Fibroblast of lung (primary cell): ENCODE measurements around the gene ECSIT. TPM values are rescaled to one million over a fixed set of nuclear protein-coding genes. Genes with fewer than 3 reads are reported as not detected.

ENCODE experiments used
- DNase-seq, 2 donors: peaks; one replicate each; pipeline versions ENCODE4 v3.0.0 to v3.0.0-alpha.2; 2010; ENCODE audit warnings: low read depth in 2 of 2
- H2AFZ ChIP-seq: 2 replicates; pipeline ENCODE4 v1.5.1; 2012; ENCODE audit warnings: low read length, control low read depth, inconsistent platforms
- H3K27ac ChIP-seq: 2 replicates; pipeline ENCODE4 v1.5.1; 2011; ENCODE audit warnings: low read length, control low read depth; ENCODE audit not compliant: insufficient read depth
- H3K27me3 ChIP-seq: 2 replicates; pipeline ENCODE4 v1.5.1; 2011; ENCODE audit warnings: mild to moderate bottlenecking, low read length; ENCODE audit not compliant: control insufficient read depth, insufficient read depth
- H3K36me3 ChIP-seq: 2 replicates; pipeline ENCODE4 v1.5.1; 2011; ENCODE audit warnings: low read length; ENCODE audit not compliant: control insufficient read depth, insufficient read depth
- H3K4me1 ChIP-seq: 2 replicates; pipeline ENCODE4 v1.5.1; 2011; ENCODE audit warnings: low read length; ENCODE audit not compliant: control insufficient read depth, insufficient read depth; ENCODE audit errors: extremely low read depth
- H3K4me2 ChIP-seq: 2 replicates; pipeline ENCODE4 v1.5.1; 2011; ENCODE audit warnings: low read length, control low read depth; ENCODE audit not compliant: insufficient read depth; ENCODE audit errors: extremely low read depth
- H3K4me3 ChIP-seq, 4 experiments: fragments of 200-600 bp in 1 of 4; sonication (generic) in 1 of 4; replicated peaks in 1 of 4; 2 replicates each; pipeline ENCODE4 v1.5.1; 2011 to 2016; ENCODE audit warnings: low read length in 4 of 4, low read depth in 3 of 4, mild to moderate bottlenecking in 3 of 4, control low read depth in 2 of 4, inconsistent platforms in 1 of 4, mixed read lengths in 1 of 4; ENCODE audit not compliant: insufficient read depth in 1 of 4; ENCODE audit errors: control extremely low read depth in 1 of 4
- H3K79me2 ChIP-seq: 2 replicates; pipeline ENCODE4 v1.5.1; 2012; ENCODE audit warnings: mild to moderate bottlenecking, low read length, inconsistent platforms; ENCODE audit not compliant: control insufficient read depth, insufficient read depth
- H3K9ac ChIP-seq: 2 replicates; pipeline ENCODE4 v1.5.1; 2011; ENCODE audit warnings: mild to moderate bottlenecking, low read length, control low read depth; ENCODE audit not compliant: insufficient read depth
- H3K9me3 ChIP-seq: 2 replicates; pipeline ENCODE4 v1.5.1; 2012; ENCODE audit warnings: low read depth, low read length; ENCODE audit not compliant: control insufficient read depth, insufficient read depth
- H4K20me1 ChIP-seq: 2 replicates; pipeline ENCODE4 v1.5.1; 2011; ENCODE audit warnings: low read length; ENCODE audit not compliant: control insufficient read depth, insufficient read depth; ENCODE audit errors: extremely low read depth
- CTCF ChIP-seq, 2 donors: IDR thresholded peaks in 1 of 2; conservative IDR thresholded peaks in 1 of 2; 1 replicate in 1 of 2; 2 replicates in 1 of 2; pipeline ENCODE4 v1.5.1; 2011 to 2012; ENCODE audit warnings: low read length in 2 of 2, control low read depth in 1 of 2, inconsistent platforms in 1 of 2, low read depth in 1 of 2, mild to moderate bottlenecking in 1 of 2
- EZH2 ChIP-seq: IDR thresholded peaks from 2 replicates; pipeline ENCODE4 v1.5.1; 2012; ENCODE audit warnings: low read length, control low read depth, mild to moderate bottlenecking; ENCODE audit errors: missing control alignments
- polyA plus RNA-seq, 2 donors: library from polyadenylated mRNA; depleted of rRNA in 1 of 2; stranded (reverse) in 1 of 2; unstranded in 1 of 2; fragments of >200 nt; gene quantifications; 2 replicates each; pipeline ENCODE4 v1.2.1, GENCODE V29; 2011 to 2012; ENCODE audit warnings: missing spikeins in 1 of 2
- total RNA-seq: library from RNA; depleted of rRNA; stranded (reverse); fragments of >200 nt; gene quantifications from 2 replicates; pipeline ENCODE4 v1.2.1, GENCODE V29; 2014

Gene ECSIT
- total and polyA plus RNA-seq, 2 donors (not counting 1 experiment from before 2014, with no cell fraction given): 19.3 to 33.5 TPM

DNA sequence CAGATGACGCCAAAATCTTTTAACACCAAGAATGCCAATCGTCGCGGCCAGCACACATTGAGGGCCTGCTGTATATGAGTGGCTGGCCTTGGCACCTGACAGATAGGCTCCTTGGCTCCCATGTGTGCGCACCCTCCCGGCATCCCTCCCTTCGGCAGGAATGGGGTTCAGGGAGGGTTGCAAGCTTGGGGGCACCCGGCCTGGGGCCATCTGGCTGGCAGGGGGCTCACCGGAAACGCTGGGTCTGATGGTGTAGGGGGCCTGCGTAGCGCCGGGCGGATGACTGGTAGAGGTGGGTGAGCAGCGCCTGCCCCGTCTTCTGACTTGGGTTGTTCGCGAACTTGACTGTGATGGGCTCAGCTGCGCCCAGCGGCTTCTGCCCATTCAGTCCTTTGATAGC lies 71.1 kb downstream of the ECSIT start:
- Histone ChIP-seq H3K4me2 (no peak overlapping the region), H3K27me3 (no peaks in the 10 kb centered on the region)
- DNase-seq: no peak

DNA sequence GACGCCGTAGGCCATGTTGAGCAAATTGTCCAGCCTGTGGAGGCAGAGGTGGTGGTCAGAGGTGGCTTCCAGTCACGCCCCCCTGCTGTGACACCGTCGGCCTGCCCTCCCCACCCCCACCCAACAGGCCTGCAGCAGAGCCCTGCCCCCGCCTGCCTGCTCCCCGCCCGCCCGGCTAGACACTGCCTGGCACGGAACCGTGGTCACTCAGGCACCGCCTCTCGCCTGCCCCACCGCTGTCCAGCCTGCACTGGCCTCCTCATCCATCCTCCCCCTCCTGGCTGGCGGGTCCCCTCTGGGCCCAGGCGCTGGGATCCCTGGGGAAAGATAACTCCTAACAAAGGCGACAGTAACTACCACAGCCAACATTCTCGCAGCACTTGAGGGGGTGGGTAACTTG lies 71.8 kb downstream of the ECSIT start:
- Histone ChIP-seq H3K4me3 (no peak overlapping the region), H3K9ac (no peak overlapping the region), H3K4me2 (no peak overlapping the region), H3K9me3 (no peaks in the 10 kb centered on the region), H4K20me1 (no peaks in the 10 kb centered on the region), H3K36me3 (no peaks in the 10 kb centered on the region), H2AFZ (no peak overlapping the region), H3K4me1 (no peaks in the 10 kb centered on the region), H3K27me3 (no peaks in the 10 kb centered on the region), H3K27ac (no peak overlapping the region), H3K79me2 (no peaks in the 10 kb centered on the region)
- no peak for DNase-seq
- TF ChIP-seq CTCF (conservative IDR thresholded peaks at IDR 0.05 in 1 of 2, IDR thresholded peaks at IDR 0.05 in 1 of 2; ENCODE audit: low read depth in 1 of 2, low read length in 2 of 2) (no peak), EZH2 (no peak)

More for the DNA sequence above, 71.1 kb downstream of the ECSIT start:
- TF ChIP-seq CTCF (conservative IDR thresholded peaks at IDR 0.05 in 1 of 2, IDR thresholded peaks at IDR 0.05 in 1 of 2; ENCODE audit: low read depth in 1 of 2, low read length in 2 of 2) (no peak), EZH2 (no peak)
- H3K79me2 ChIP-seq: no peaks in the 10 kb centered on the region
- H2AFZ ChIP-seq: no peak overlapping the region
- H3K27ac ChIP-seq: no peak overlapping the region
- H4K20me1 ChIP-seq: no peaks in the 10 kb centered on the region
- no peaks in the 10 kb centered on the region for H3K36me3 ChIP-seq
- no peak overlapping the region for H3K4me3 ChIP-seq
- H3K9me3 ChIP-seq: no peaks in the 10 kb centered on the region
- H3K9ac ChIP-seq: no peak overlapping the region
- H3K4me1 ChIP-seq: no peaks in the 10 kb centered on the region

DNA sequence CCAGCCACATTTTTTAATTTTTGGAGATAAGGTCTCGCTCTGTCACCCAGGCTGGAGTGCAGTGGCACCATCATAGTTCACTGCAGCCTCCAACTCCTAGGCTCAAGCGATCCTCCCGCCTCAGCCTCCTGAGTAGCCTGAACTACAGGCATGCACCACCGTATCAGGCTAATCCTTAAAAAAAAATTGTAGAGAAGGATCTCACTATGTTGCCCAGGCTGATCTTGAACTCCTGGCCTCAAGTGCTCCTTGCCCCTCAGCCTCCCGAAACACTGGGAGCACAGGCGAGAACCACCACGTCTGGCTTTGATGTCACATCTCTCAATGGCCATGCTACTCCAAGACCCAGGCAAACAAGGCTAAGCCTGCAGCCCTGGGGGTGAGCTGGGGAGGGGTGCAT lies 72.3 kb downstream of the ECSIT start:
- no peak overlapping the region for H3K27ac ChIP-seq
- H3K4me1 ChIP-seq: no peaks in the 10 kb centered on the region
- no peaks in the 10 kb centered on the region for H3K79me2 ChIP-seq
- no peak for DNase-seq
- no peaks in the 10 kb centered on the region for H3K27me3 ChIP-seq
- TF ChIP-seq CTCF (conservative IDR thresholded peaks at IDR 0.05 in 1 of 2, IDR thresholded peaks at IDR 0.05 in 1 of 2; ENCODE audit: low read depth in 1 of 2, low read length in 2 of 2) (no peak), EZH2 (no peak)
- H3K9me3 ChIP-seq: no peaks in the 10 kb centered on the region
- H3K4me3 ChIP-seq: no peak overlapping the region
- no peak overlapping the region for H3K9ac ChIP-seq
- H3K36me3 ChIP-seq: no peaks in the 10 kb centered on the region
- H2AFZ ChIP-seq: no peak overlapping the region
- no peaks in the 10 kb centered on the region for H4K20me1 ChIP-seq
- no peak overlapping the region for H3K4me2 ChIP-seq

Other genes with a start within 250 kb of the ECSIT start
- not detected in 2 replicates for gene TSPAN16, start 233.0 kb downstream of the ECSIT start, total RNA-seq
- gene TSPAN16, start 233.0 kb downstream of the ECSIT start, polyA plus RNA-seq: not detected in 2 replicates
- 15.4 and 20.0 TPM in 2 replicates for gene RAB3D, start 189.5 kb downstream of the ECSIT start, total RNA-seq
- 11.5 and 16.2 TPM in 2 replicates for gene RAB3D, start 189.5 kb downstream of the ECSIT start, polyA plus RNA-seq
- gene TMEM205, start 182.9 kb downstream of the ECSIT start, total RNA-seq: 54.7 and 76.8 TPM in 2 replicates
- 68.4 and 78.6 TPM in 2 replicates for gene TMEM205, start 182.9 kb downstream of the ECSIT start, polyA plus RNA-seq
- 10.1 and 11.3 TPM in 2 replicates for gene CCDC159, start 182.6 kb downstream of the ECSIT start, total RNA-seq
- 13.8 and 14.4 TPM in 2 replicates for gene CCDC159, start 182.6 kb downstream of the ECSIT start, polyA plus RNA-seq
- gene PLPPR2, start 173.7 kb downstream of the ECSIT start, total RNA-seq: 7.4 and 13.0 TPM in 2 replicates
- gene PLPPR2, start 173.7 kb downstream of the ECSIT start, polyA plus RNA-seq: 17.6 and 21.2 TPM in 2 replicates
- gene SWSAP1, start 154.5 kb downstream of the ECSIT start, total RNA-seq: 0.50 and 0.51 TPM in 2 replicates
- 0.76 and 1.2 TPM in 2 replicates for gene SWSAP1, start 154.5 kb downstream of the ECSIT start, polyA plus RNA-seq
- gene EPOR, start 144.8 kb downstream of the ECSIT start, total RNA-seq: 6.4 and 9.2 TPM in 2 replicates
- 3.6 and 3.8 TPM in 2 replicates for gene EPOR, start 144.8 kb downstream of the ECSIT start, polyA plus RNA-seq
- gene RGL3, start 109.8 kb downstream of the ECSIT start, total RNA-seq: 1.8 and 4.0 TPM in 2 replicates
- 0.20 and 0.90 TPM in 2 replicates for gene RGL3, start 109.8 kb downstream of the ECSIT start, polyA plus RNA-seq
- 0.26 and 0.66 TPM in 2 replicates for gene ODAD3, start 94.0 kb downstream of the ECSIT start, total RNA-seq
- 0.32 and 0.67 TPM in 2 replicates for gene ODAD3, start 94.0 kb downstream of the ECSIT start, polyA plus RNA-seq
- gene PRKCSH, start 93.5 kb downstream of the ECSIT start, total RNA-seq: 120 and 134 TPM in 2 replicates
- gene PRKCSH, start 93.5 kb downstream of the ECSIT start, polyA plus RNA-seq: 110 and 117 TPM in 2 replicates
- under 0.01 TPM in 1 of 2 replicates, not detected in the other for gene ELAVL3, start 48.1 kb downstream of the ECSIT start, total RNA-seq
- gene ELAVL3, start 48.1 kb downstream of the ECSIT start, polyA plus RNA-seq: not detected in 2 replicates
- gene ZNF653, start 23.3 kb downstream of the ECSIT start, total RNA-seq: 3.5 and 3.6 TPM in 2 replicates
- 3.1 and 5.5 TPM in 2 replicates for gene ZNF653, start 23.3 kb downstream of the ECSIT start, polyA plus RNA-seq
- gene CNN1, start 9.7 kb upstream of the ECSIT start, total RNA-seq: 17.2 and 20.3 TPM in 2 replicates
- 24.0 and 83.9 TPM in 2 replicates for gene CNN1, start 9.7 kb upstream of the ECSIT start, polyA plus RNA-seq
- gene ELOF1, start 30.1 kb upstream of the ECSIT start, total RNA-seq: 28.2 and 29.6 TPM in 2 replicates
- gene ELOF1, start 30.1 kb upstream of the ECSIT start, polyA plus RNA-seq: 52.2 and 57.8 TPM in 2 replicates
- gene ACP5, start 48.5 kb upstream of the ECSIT start, total RNA-seq: 1.2 and 2.6 TPM in 2 replicates
- gene ACP5, start 48.5 kb upstream of the ECSIT start, polyA plus RNA-seq: 0.19 and 2.2 TPM in 2 replicates
- gene ZNF627, start 68.3 kb upstream of the ECSIT start, total RNA-seq: 19.5 and 26.3 TPM in 2 replicates
- gene ZNF627, start 68.3 kb upstream of the ECSIT start, polyA plus RNA-seq: 7.9 and 10.8 TPM in 2 replicates
- 4.9 and 5.3 TPM in 2 replicates for gene ZNF823, start 209.8 kb upstream of the ECSIT start, total RNA-seq
- gene ZNF823, start 209.8 kb upstream of the ECSIT start, polyA plus RNA-seq: 3.3 and 3.4 TPM in 2 replicates
- 11.8 and 21.1 TPM in 2 replicates for gene ZNF441, start 237.9 kb upstream of the ECSIT start, total RNA-seq
- 3.2 and 5.4 TPM in 2 replicates for gene ZNF441, start 237.9 kb upstream of the ECSIT start, polyA plus RNA-seq